ENCODE results near the gene KCNQ1.

DNA sequence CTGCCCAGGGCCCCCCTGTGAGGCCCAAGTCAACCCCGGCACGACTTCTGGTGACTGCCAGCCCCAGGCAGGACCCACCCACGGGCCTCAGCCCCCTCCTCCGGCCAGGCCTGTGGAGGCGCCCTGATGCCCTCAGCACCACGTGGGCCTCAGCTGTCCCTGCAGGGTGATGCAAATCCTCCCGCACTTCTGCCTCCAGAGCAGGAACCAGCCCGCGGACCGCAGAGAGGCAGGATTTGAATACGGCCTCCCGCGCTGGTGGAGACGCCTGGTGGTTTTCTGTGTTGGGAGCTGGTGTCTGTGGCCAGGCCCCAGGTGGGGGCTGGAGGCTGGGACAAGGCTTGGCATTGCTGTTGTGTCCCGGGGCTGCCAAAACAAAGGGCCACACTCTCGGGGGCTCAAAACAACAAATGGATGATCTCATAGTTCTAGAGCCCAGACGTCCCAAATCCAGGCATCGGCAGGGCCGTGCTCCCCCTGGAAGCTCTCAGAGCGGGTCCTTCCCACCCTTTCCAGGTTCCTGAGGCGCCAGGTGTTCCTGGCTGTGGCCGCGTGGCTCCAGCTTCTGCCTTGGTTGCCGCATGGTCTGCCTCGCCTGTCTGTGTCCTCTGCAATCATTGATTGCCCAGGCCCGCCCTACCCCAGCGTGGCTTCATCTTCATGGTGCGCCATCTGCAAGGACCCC lies 19.9 kb upstream of the KCNQ1 start:
- TF ChIP-seq TAF1 (IDR thresholded peaks at IDR 0.05; ENCODE audit: borderline replicate concordance, low read depth, low read length) (no peak), POLR2A (IDR thresholded peaks at IDR 0.05; ENCODE audit: low read depth, low read length) (no peak)

Measured in GM12892 (cell line).